HEK293 (cell line): ENCODE data around the gene VEGFB.
A peak's percentile ranks its signal among the peaks of the same experiment; 100 is the strongest.

ENCODE experiments used
- AEBP2 ChIP-seq: fragments of 450-650 bp; formaldehyde crosslinking; IDR thresholded peaks from 2 replicates; pipeline ENCODE4 v1.5.1; 2016; ENCODE audit warnings: missing biosample characterization, missing genetic modification characterization, borderline replicate concordance
- CTCF ChIP-seq: fragments of 450-650 bp; formaldehyde crosslinking; IDR thresholded peaks from 2 replicates; pipeline ENCODE4 v1.5.1; 2016; ENCODE audit warnings: missing biosample characterization, missing genetic modification characterization
- GLIS2 ChIP-seq: fragments of 450-650 bp; formaldehyde crosslinking; IDR thresholded peaks from 2 replicates; pipeline ENCODE4 v1.5.1; 2016; ENCODE audit warnings: missing biosample characterization, missing genetic modification characterization
- MZF1 ChIP-seq: fragments of 450-650 bp; formaldehyde crosslinking; IDR thresholded peaks from 2 replicates; pipeline ENCODE4 v1.5.1; 2017; ENCODE audit warnings: missing biosample characterization, missing genetic modification characterization, borderline replicate concordance
- OSR2 ChIP-seq: fragments of 450-650 bp; formaldehyde crosslinking; IDR thresholded peaks from 2 replicates; pipeline ENCODE4 v1.5.1; 2016; ENCODE audit warnings: missing biosample characterization, missing genetic modification characterization
- PRDM10 ChIP-seq: fragments of 450-650 bp; formaldehyde crosslinking; IDR thresholded peaks from 2 replicates; pipeline ENCODE4 v1.5.1; 2016; ENCODE audit warnings: missing biosample characterization, missing genetic modification characterization
- ZBTB21 ChIP-seq: fragments of 450-650 bp; formaldehyde crosslinking; IDR thresholded peaks from 2 replicates; pipeline ENCODE4 v1.5.1; 2017; ENCODE audit warnings: missing biosample characterization, missing genetic modification characterization
- ZFP41 ChIP-seq: fragments of 450-650 bp; formaldehyde crosslinking; IDR thresholded peaks from 2 replicates; pipeline ENCODE4 v1.5.1; 2016; ENCODE audit warnings: missing biosample characterization, missing genetic modification characterization, borderline replicate concordance
- ZNF10 ChIP-seq: fragments of 450-650 bp; formaldehyde crosslinking; IDR thresholded peaks from 2 replicates; pipeline ENCODE4 v1.5.1; 2017; ENCODE audit warnings: missing biosample characterization, missing genetic modification characterization
- ZNF112 ChIP-seq: fragments of 450-650 bp; formaldehyde crosslinking; IDR thresholded peaks from 2 replicates; pipeline ENCODE4 v1.5.0; 2017; ENCODE audit warnings: missing biosample characterization, missing genetic modification characterization
- ZNF311 ChIP-seq: fragments of 450-650 bp; formaldehyde crosslinking; IDR thresholded peaks from 2 replicates; pipeline ENCODE4 v1.5.1; 2017; ENCODE audit warnings: missing biosample characterization, missing genetic modification characterization, borderline replicate concordance
- ZNF548 ChIP-seq: fragments of 450-650 bp; formaldehyde crosslinking; IDR thresholded peaks from 2 replicates; pipeline ENCODE4 v1.5.1; 2016; ENCODE audit warnings: missing biosample characterization, missing genetic modification characterization
- ZNF560 ChIP-seq: fragments of 450-650 bp; formaldehyde crosslinking; IDR thresholded peaks from 2 replicates; pipeline ENCODE4 v1.5.1; 2017; ENCODE audit warnings: missing biosample characterization, missing genetic modification characterization, borderline replicate concordance
- ZNF664 ChIP-seq: fragments of 450-650 bp; formaldehyde crosslinking; IDR thresholded peaks from 2 replicates; pipeline ENCODE4 v1.5.1; 2016; ENCODE audit warnings: missing biosample characterization, missing genetic modification characterization
- ZNF768 ChIP-seq: fragments of 450-650 bp; formaldehyde crosslinking; IDR thresholded peaks from 2 replicates; pipeline ENCODE4 v1.5.1; 2018; ENCODE audit warnings: missing biosample characterization, mild to moderate bottlenecking, missing genetic modification characterization
- ZSCAN16 ChIP-seq: fragments of 450-650 bp; formaldehyde crosslinking; IDR thresholded peaks from 2 replicates; pipeline ENCODE4 v1.5.1; 2016; ENCODE audit warnings: missing biosample characterization, missing genetic modification characterization
- ZSCAN4 ChIP-seq: fragments of 450-650 bp; formaldehyde crosslinking; IDR thresholded peaks from 2 replicates; pipeline ENCODE4 v1.5.1; 2017; ENCODE audit warnings: missing biosample characterization, missing genetic modification characterization
- ZSCAN5A ChIP-seq: fragments of 450-650 bp; formaldehyde crosslinking; IDR thresholded peaks from 2 replicates; pipeline ENCODE4 v1.5.1; 2016; ENCODE audit warnings: missing biosample characterization, missing genetic modification characterization

VEGFB gene

GRCh38 chr11:64225608-64226506 lies 8.5 kb upstream of the VEGFB start, which contains the start of the genes NUDT22 and TRPT1 (continued):
- TF ChIP-seq PRDM10 (no peak), ZSCAN5A (no peak), ZNF10 (no peak), ZNF768 (no peak), ZBTB21 (tag by site-specific recombination) (no peak), ZNF560 (tag by site-specific recombination) (no peak), OSR2 (tag by site-specific recombination) (no peak), ZSCAN4 (tag by site-specific recombination) (no peak), ZNF664 (no peak), ZSCAN16 (tag by site-specific recombination) (no peak), ZNF548 (tag by site-specific recombination) (no peak), ZFP41 (tag by site-specific recombination) (no peak), GLIS2 (peak; percentile 45; the same call in 1 of the 2 replicates), MZF1 (tag by site-specific recombination) (no peak), ZNF311 (tag by site-specific recombination) (no peak), CTCF (tag by site-specific recombination) (no peak; the same call in 1 of the 2 replicates), ZNF112 (no peak), AEBP2 (tag by site-specific recombination) (no peak)
